AML-193 (cell line): Measurements from ENCODE around the gene CPA4.

Experiments
- DNase-seq, 2 experiments: peaks; one replicate each; lab custom pipeline; 2025; lab: John Stamatoyannopoulos, UW

CPA4 gene

GRCh38 chr7:130345136-130345535, 52.2 kb downstream of the CPA4 start:
- no peak for DNase-seq

- DNase-seq, result no peak
Measured at GRCh38 chr7:130345725-130346124, 52.8 kb downstream of the CPA4 start.

- no peak for DNase-seq
Measured at GRCh38 chr7:130346177-130346905, 53.4 kb downstream of the CPA4 start.

GRCh38 chr7:130346941-130347340, 54.0 kb downstream of the CPA4 start:
- DNase-seq, result no peak

GRCh38 chr7:130349911-130350782, 57.2 kb downstream of the CPA4 start:
- no peak for DNase-seq

GRCh38 chr7:130350945-130351790, 58.2 kb downstream of the CPA4 start:
- DNase-seq, result no peak

- DNase-seq, result no peak
Measured at GRCh38 chr7:130351791-130352090, 58.8 kb downstream of the CPA4 start.

GRCh38 chr7:130352194-130353074, 59.5 kb downstream of the CPA4 start:
- no peak for DNase-seq

- DNase-seq, result no peak
Measured at GRCh38 chr7:130353196-130353595, 60.2 kb downstream of the CPA4 start.

- DNase-seq, result no peak
Measured at GRCh38 chr7:130356121-130356875, 63.3 kb downstream of the CPA4 start.

GRCh38 chr7:130356876-130357611, 64.1 kb downstream of the CPA4 start:
- DNase-seq, result no peak

GRCh38 chr7:130358471-130358870, 65.5 kb downstream of the CPA4 start:
- DNase-seq, result no peak

- no peak for DNase-seq
Measured at GRCh38 chr7:130359276-130359857, 66.4 kb downstream of the CPA4 start.

GRCh38 chr7:130360518-130360917, 67.6 kb downstream of the CPA4 start:
- no peak for DNase-seq

- no peak for DNase-seq
Measured at GRCh38 chr7:130361681-130362080, 68.7 kb downstream of the CPA4 start.

- no peak for DNase-seq
Measured at GRCh38 chr7:130362251-130362816, 69.4 kb downstream of the CPA4 start.

- no peak for DNase-seq
Measured at GRCh38 chr7:130363026-130363847, 70.3 kb downstream of the CPA4 start.

- no peak for DNase-seq
Measured at GRCh38 chr7:130364451-130364850, 71.5 kb downstream of the CPA4 start.
